Peyer's patch (tissue), 4 donors: ENCODE data around the gene TXNRD2.

Experiments used
- CTCF ChIP-seq, 6 experiments: fragments of 450-650 bp in 4 of 6; fragments of 200-600 bp in 2 of 6; sonication (generic) in 1 of 6; IDR thresholded peaks; one replicate each; pipeline ENCODE4 v1.5.1; 2017 to 2019; ENCODE audit warnings: antibody characterized with exemption in 6 of 6, mild to moderate bottlenecking in 3 of 6, moderate library complexity in 1 of 6
- POLR2A ChIP-seq, 2 donors: fragments of 450-650 bp; IDR thresholded peaks; one replicate each; pipeline ENCODE4 v1.5.1; 2017; ENCODE audit warnings: antibody characterized with exemption in 2 of 2, mild to moderate bottlenecking in 2 of 2, moderate library complexity in 2 of 2

GRCh38 chr22:19889951-19890350, 51.7 kb downstream of the TXNRD2 start:
- TF ChIP-seq CTCF (IDR thresholded peaks at IDR 0.05): no peak
- TF ChIP-seq POLR2A (IDR thresholded peaks at IDR 0.05): no peak
